ENCODE measurements around the gene AP1M1.

GRCh38 chr19:16295057-16295456 is 97.3 kb downstream of the AP1M1 start:
- TF ChIP-seq SUZ12 (IDR thresholded peaks at IDR 0.05) (no peak), FOXM1 (IDR thresholded peaks at IDR 0.05; ENCODE audit: borderline replicate concordance) (no peak), SP1 (IDR thresholded peaks at IDR 0.05) (no peak), ELF4 (IDR thresholded peaks at IDR 0.05) (no peak), FOXK2 (IDR thresholded peaks at IDR 0.05) (no peak), FOXA1 (IDR thresholded peaks at IDR 0.05) (no peak), HDGF (IDR thresholded peaks at IDR 0.05; ENCODE audit: borderline replicate concordance) (no peak), ARNT (IDR thresholded peaks at IDR 0.05) (no peak)
